GM12892 (cell line): ENCODE data around the gene MAP7D1.

Source experiments
- DNase-seq: peaks from one replicate; pipeline ENCODE4 v3.0.0; 2011; ENCODE audit not compliant: insufficient read length
- FAIRE-seq: peaks from 2 replicates; lab custom pipeline; 2011; peaks lifted over from hg19 to GRCh38; lab: Jason Lieb, UNC
- POLR2A ChIP-seq: IDR thresholded peaks from 2 replicates; pipeline ENCODE4 v1.6.1; 2011; ENCODE audit warnings: low read depth, low read length, control low read depth
- POLR2AphosphoS5 ChIP-seq: IDR thresholded peaks from 2 replicates; pipeline ENCODE4 v1.6.1; 2011; ENCODE audit warnings: low read depth, low read length, control low read depth
- TAF1 ChIP-seq: IDR thresholded peaks from 2 replicates; pipeline ENCODE4 v1.6.1; 2011; ENCODE audit warnings: low read depth, mild to moderate bottlenecking, control low read depth, low read length, borderline replicate concordance

MAP7D1 gene

GRCh38 chr1:36143424-36143823, 12.5 kb upstream of the MAP7D1 start:
- DNase-seq (no peak), FAIRE-seq (no peak)
- TF ChIP-seq POLR2A (no peak), POLR2AphosphoS5 (no peak), TAF1 (no peak)

GRCh38 chr1:36144413-36144812, 11.5 kb upstream of the MAP7D1 start:
- DNase-seq (no peak), FAIRE-seq (no peak)
- TF ChIP-seq TAF1, result no peak
- no peak for TF ChIP-seq POLR2AphosphoS5
- TF ChIP-seq POLR2A, result no peak

- no peak for DNase-seq
- TF ChIP-seq TAF1, result no peak
- FAIRE-seq, result no peak
Measured at GRCh38 chr1:36148821-36149236, 7.1 kb upstream of the MAP7D1 start.

GRCh38 chr1:36149237-36149972, 6.6 kb upstream of the MAP7D1 start, which contains the start of gene TRAPPC3:
Gene TRAPPC3 (minus strand): TSS chr1:36149486. CDS start chr1:36149378, 108 bp downstream.
- peak; percentile 98 for DNase-seq
- peak; percentile 98 for FAIRE-seq
- TF ChIP-seq POLR2AphosphoS5 (peak; percentile 64), POLR2A (peak; percentile 71; the same call in 1 of the 2 replicates), TAF1 (peak; percentile 19; the same call in 1 of the 2 replicates)

GRCh38 chr1:36149973-36150295, 6.0 kb upstream of the MAP7D1 start:
- no peak for TF ChIP-seq POLR2AphosphoS5
- TF ChIP-seq TAF1, result no peak
- TF ChIP-seq POLR2A, result no peak
- FAIRE-seq (no peak), DNase-seq (no peak)

GRCh38 chr1:36150296-36151133, 5.4 kb upstream of the MAP7D1 start:
- TF ChIP-seq POLR2A (0 out of 2 replicates have a peak, but pooled peaks have one; percentile 4), TAF1 (no peak; the same call in 1 of the 2 replicates), POLR2AphosphoS5 (no peak)
- peak; percentile 63 for DNase-seq
- FAIRE-seq, result peak; percentile 93

GRCh38 chr1:36151134-36151844, 4.7 kb upstream of the MAP7D1 start:
- DNase-seq (no peak), FAIRE-seq (peak; percentile 53)
- no peak for TF ChIP-seq POLR2AphosphoS5
- TF ChIP-seq TAF1, result no peak
- TF ChIP-seq POLR2A, result peak; percentile 35; the same call in 1 of the 2 replicates

GRCh38 chr1:36151845-36152203, 4.1 kb upstream of the MAP7D1 start:
- no peak for FAIRE-seq
- no peak for TF ChIP-seq TAF1
- DNase-seq, result no peak

GRCh38 chr1:36153476-36153875, 2.5 kb upstream of the MAP7D1 start:
- no peak for DNase-seq
- no peak for FAIRE-seq
- TF ChIP-seq TAF1 (no peak), POLR2AphosphoS5 (no peak), POLR2A (no peak)

- no peak for FAIRE-seq
- TF ChIP-seq POLR2AphosphoS5 (no peak), POLR2A (no peak), TAF1 (no peak)
- no peak for DNase-seq
Measured at GRCh38 chr1:36154335-36154734, 1.6 kb upstream of the MAP7D1 start.

GRCh38 chr1:36154765-36155407, 1.1 kb upstream of the MAP7D1 start:
- no peak for FAIRE-seq
- TF ChIP-seq POLR2AphosphoS5 (no peak), POLR2A (no peak), TAF1 (no peak)
- no peak for DNase-seq
